H9 (cell line): ENCODE results near the gene CLK2. TPM values are rescaled to one million over a fixed set of nuclear protein-coding genes. Genes with fewer than 3 reads are reported as not detected.

Experiments
- DNase-seq: peaks from one replicate; pipeline ENCODE4 v3.0.0-alpha.2; 2017
- H2AFZ ChIP-seq: one replicate; pipeline ENCODE4 v1.6.1; 2013; ENCODE audit warnings: mild to moderate bottlenecking, low read length, control low read depth, moderate library complexity
- H2AK5ac ChIP-seq: 2 replicates; pipeline ENCODE4 v1.6.1; 2013; ENCODE audit warnings: low read length, control low read depth, mixed read lengths; ENCODE audit not compliant: insufficient read length
- H2BK120ac ChIP-seq: one replicate; pipeline ENCODE4 v1.6.1; 2013; ENCODE audit warnings: low read depth, mild to moderate bottlenecking, low read length, control low read depth, inconsistent platforms; ENCODE audit not compliant: poor library complexity, severe bottlenecking
- H2BK12ac ChIP-seq: 2 replicates; pipeline ENCODE4 v1.6.1; 2013; ENCODE audit warnings: low read length, control low read depth, mixed read lengths, low read depth; ENCODE audit not compliant: insufficient read length
- H2BK15ac ChIP-seq: 2 replicates; pipeline ENCODE4 v1.6.1; 2013; ENCODE audit warnings: low read depth, low read length, control low read depth
- H2BK20ac ChIP-seq: one replicate; pipeline ENCODE4 v1.6.1; 2013; ENCODE audit warnings: low read depth, mild to moderate bottlenecking, low read length, control low read depth, inconsistent platforms; ENCODE audit not compliant: poor library complexity, severe bottlenecking
- H2BK5ac ChIP-seq: 2 replicates; pipeline ENCODE4 v1.6.1; 2013; ENCODE audit warnings: low read length, control low read depth, mixed read lengths; ENCODE audit not compliant: insufficient read length
- H3K14ac ChIP-seq: 2 replicates; pipeline ENCODE4 v1.6.1; 2013; ENCODE audit warnings: low read length, control low read depth; ENCODE audit not compliant: insufficient read depth
- H3K18ac ChIP-seq: 2 replicates; pipeline ENCODE4 v1.6.1; 2013; ENCODE audit warnings: low read depth, mild to moderate bottlenecking, mixed read lengths, low read length, control low read depth; ENCODE audit not compliant: insufficient read length
- H3K23ac ChIP-seq: 2 replicates; pipeline ENCODE4 v1.6.1; 2013; ENCODE audit warnings: low read length, control low read depth, mixed read lengths, low read depth; ENCODE audit not compliant: insufficient read length
- H3K23me2 ChIP-seq: 2 replicates; pipeline ENCODE4 v1.6.1; 2013; ENCODE audit warnings: low read depth, mild to moderate bottlenecking, mixed read lengths, low read length, control low read depth; ENCODE audit not compliant: insufficient read length, poor library complexity, severe bottlenecking
- H3K27ac ChIP-seq: 2 replicates; pipeline ENCODE4 v1.5.1; 2013; ENCODE audit warnings: low read length, control low read depth, mixed read lengths, low read depth; ENCODE audit not compliant: insufficient read length
- H3K27me3 ChIP-seq: 2 replicates; pipeline ENCODE4 v1.6.1; 2013; ENCODE audit warnings: low read length, control low read depth, inconsistent platforms; ENCODE audit not compliant: insufficient read depth
- H3K4ac ChIP-seq: 2 replicates; pipeline ENCODE4 v1.6.1; 2013; ENCODE audit warnings: low read depth, mild to moderate bottlenecking, control low read depth, inconsistent platforms, low read length, moderate library complexity
- H3K4me1 ChIP-seq: 2 replicates; pipeline ENCODE4 v1.6.1; 2013; ENCODE audit warnings: low read length, control low read depth, inconsistent platforms; ENCODE audit not compliant: insufficient read depth
- H3K4me2 ChIP-seq: 2 replicates; pipeline ENCODE4 v1.6.1; 2013; ENCODE audit warnings: low read length, control low read depth, mixed read lengths; ENCODE audit not compliant: insufficient read length, insufficient read depth
- H3K56ac ChIP-seq: 2 replicates; pipeline ENCODE4 v1.6.1; 2013; ENCODE audit warnings: low read depth, mild to moderate bottlenecking, mixed read lengths, low read length, control low read depth; ENCODE audit not compliant: insufficient read length
- H3K79me1 ChIP-seq: 2 replicates; pipeline ENCODE4 v1.6.1; 2013; ENCODE audit warnings: low read depth, mild to moderate bottlenecking, moderate library complexity, low read length, control low read depth, inconsistent platforms; ENCODE audit not compliant: insufficient read depth, poor library complexity, severe bottlenecking
- H3K79me2 ChIP-seq: 2 replicates; pipeline ENCODE4 v1.6.1; 2013; ENCODE audit warnings: low read length, control low read depth, inconsistent platforms; ENCODE audit not compliant: insufficient read depth
- H3K9ac ChIP-seq: 2 replicates; pipeline ENCODE4 v1.6.1; 2013; ENCODE audit warnings: low read length, control low read depth, mixed read lengths; ENCODE audit not compliant: insufficient read length; ENCODE audit errors: extremely low read depth
- H3K9me3 ChIP-seq: one replicate; pipeline ENCODE4 v1.6.1; 2013; ENCODE audit warnings: low read depth, low read length, inconsistent platforms; ENCODE audit not compliant: control insufficient read depth
- H3T11ph ChIP-seq: one replicate; pipeline ENCODE4 v1.6.1; 2013; ENCODE audit warnings: mild to moderate bottlenecking, low read length, control low read depth, inconsistent platforms
- H4K20me1 ChIP-seq: one replicate; pipeline ENCODE4 v1.6.1; 2013; ENCODE audit not compliant: control insufficient read depth, insufficient read length, insufficient read depth
- H4K5ac ChIP-seq: 2 replicates; pipeline ENCODE4 v1.6.1; 2013; ENCODE audit warnings: low read depth, mild to moderate bottlenecking, mixed read lengths, low read length, control low read depth; ENCODE audit not compliant: insufficient read length
- H4K8ac ChIP-seq: replicated peaks from 2 replicates; pipeline ENCODE4 v1.6.1; 2013; ENCODE audit warnings: low read length, control low read depth, mixed read lengths, low read depth; ENCODE audit not compliant: insufficient read length
- H4K91ac ChIP-seq: 2 replicates; pipeline ENCODE4 v1.6.1; 2013; ENCODE audit warnings: low read depth, mild to moderate bottlenecking, moderate library complexity, mixed read lengths, low read length, control low read depth; ENCODE audit not compliant: insufficient read length
- H3K27ac Mint-ChIP-seq, 3 experiments: 2 replicates in 2 of 3; 3 replicates in 1 of 3; pipeline ENCODE4 v1.8.0; 2020 to 2021; ENCODE audit warnings: mixed read lengths in 3 of 3, mild to moderate bottlenecking in 1 of 3, moderate library complexity in 1 of 3
- H3K27me3 Mint-ChIP-seq: 2 replicates; pipeline ENCODE4 v1.8.0; 2021; ENCODE audit warnings: low read depth, mild to moderate bottlenecking, moderate library complexity, mixed read lengths
- H3K36me3 Mint-ChIP-seq, 3 experiments: 2 replicates in 2 of 3; 3 replicates in 1 of 3; pipeline ENCODE4 v1.8.0; 2020 to 2021; ENCODE audit warnings: low read depth in 3 of 3, mixed read lengths in 3 of 3; ENCODE audit not compliant: insufficient read depth in 1 of 3
- H3K4me1 Mint-ChIP-seq, 2 experiments: 2 replicates each; pipeline ENCODE4 v1.8.0; 2020; ENCODE audit warnings: mixed read lengths in 2 of 2
- H3K4me3 Mint-ChIP-seq, 2 experiments: 2 replicates in 1 of 2; 3 replicates in 1 of 2; pipeline ENCODE4 v1.8.0; 2020 to 2021; ENCODE audit warnings: mild to moderate bottlenecking in 2 of 2, mixed read lengths in 2 of 2, moderate library complexity in 1 of 2
- H3K9me3 Mint-ChIP-seq, 2 experiments: 2 replicates in 1 of 2; 3 replicates in 1 of 2; pipeline ENCODE4 v1.8.0; 2020; ENCODE audit warnings: mild to moderate bottlenecking in 2 of 2, mixed read lengths in 2 of 2, moderate library complexity in 1 of 2
- CTCF ChIP-seq: fragments of 200-600 bp; sonication (generic); conservative IDR thresholded peaks from 3 replicates; pipeline ENCODE4 v1.8.0; 2021; ENCODE audit warnings: antibody characterized with exemption, mild to moderate bottlenecking
- WGBS: extraction: QIAGEN DNeasy Blood & Tissue Kit; methylation state at CpG from one replicate; pipeline ENCODE4 v1.1.7; 2013; ENCODE audit warnings: missing lambda C conversion rate, low lambda C conversion rate, mixed read lengths; ENCODE audit not compliant: insufficient read length; ENCODE audit errors: extremely low coverage; 5-methylcytosine and 5-hydroxymethylcytosine counted together
- total RNA-seq: library from RNA; stranded (reverse); gene quantifications from 2 replicates; pipeline ENCODE4 v1.2.1, GENCODE V29; 2021

The CLK2 gene
- total RNA-seq, 1 experiment from 2014 or later, result 77.5 TPM

- Histone ChIP-seq H2BK120ac (no peak within 1 kb of the TSS), H3K27ac (peak within 1 kb of the TSS; percentile 84), H3K23me2 (peaks cover 10% of the 10 kb centered on the region), H2BK12ac (no peak within 1 kb of the TSS), H3K9ac (peak within 1 kb of the TSS; percentile 83), H3K27me3 (no peaks in the 10 kb centered on the region), H4K8ac (no peak within 1 kb of the TSS), H2BK15ac (no peak within 1 kb of the TSS), H2AFZ (no peak within 1 kb of the TSS), H3K79me1 (peaks cover 5% of the 10 kb centered on the region), H3K9me3 (no peaks in the 10 kb centered on the region), H4K5ac (no peak within 1 kb of the TSS), H3T11ph (no peak within 1 kb of the TSS), H3K18ac (peak within 1 kb of the TSS; percentile 60), H3K79me2 (peaks cover 10% of the 10 kb centered on the region; the same call in 1 of the 2 replicates), H4K20me1 (no peaks in the 10 kb centered on the region), H4K91ac (no peak within 1 kb of the TSS), H3K23ac (no peak within 1 kb of the TSS), H3K4me1 (peaks cover 3% of the 10 kb centered on the region; the same call in 1 of the 2 replicates), H3K4ac (no peak within 1 kb of the TSS), H3K56ac (no peak within 1 kb of the TSS), H3K4me2 (peak within 1 kb of the TSS; percentile 94), H2AK5ac (no peak within 1 kb of the TSS), H2BK20ac (no peak within 1 kb of the TSS), H2BK5ac (no peak within 1 kb of the TSS), H3K14ac (no peak within 1 kb of the TSS; the same call in 1 of the 2 replicates)
- DNase-seq, result peak; percentile 99
- Mint-ChIP-seq H3K9me3 (no peaks in the 10 kb centered on the region), H3K27me3 (no peaks in the 10 kb centered on the region), H3K27ac (peak within 1 kb of the TSS; percentile 98 to 99 (median 99)), H3K4me3 (peak within 1 kb of the TSS; percentile 95 to 98), H3K36me3 (peaks cover 30 to 38% (median 36%) of the 10 kb centered on the region in 3 experiments; a peak in 6 of 7 replicates), H3K4me1 (peaks cover 13 to 24% of the 10 kb centered on the region in 2 experiments)
- no peak for TF ChIP-seq CTCF
- no CpG with 5 or more reads among the region's 51 CpGs for WGBS
These were observed 35.5 kb upstream of the CLK2 start, which contains the start of gene FDPS for GRCh38 chr1:155308493-155309422. Gene FDPS (plus strand): TSS chr1:155308866. CDS start chr1:155309790, 924 bp downstream.
